ENCODE measurements around the gene CRHR2.

GRCh38 chr7:30644286-30644955, 37.8 kb downstream of the CRHR2 start:
- TF ChIP-seq POLR2AphosphoS5 (IDR thresholded peaks at IDR 0.05; ENCODE audit: insufficient read depth in 1 of 2, low read depth in 1 of 2) (no peak), POLR2A (IDR thresholded peaks at IDR 0.05) (no peak)

All from vagina (tissue), 2 donors.